HG02610 (cell line): Measurements from ENCODE around the gene NEU4.
"Not testable (repeated sequence)": the region's sequence is repeated elsewhere in the genome, so short reads cannot be mapped to it uniquely, and the experiment has no call there.

Experiments
- ATAC-seq: cut with Tn5 transposase; IDR thresholded peaks from one replicate; pipeline ENCODE4 v1.9.1; 2021; ENCODE audit warnings: mild to moderate bottlenecking, moderate library complexity; ENCODE audit not compliant: unreplicated experiment

Gene NEU4

GRCh38 chr2:241774419-241775222 lies 34.4 kb upstream of the NEU4 start:
- no peak for ATAC-seq

DNA sequence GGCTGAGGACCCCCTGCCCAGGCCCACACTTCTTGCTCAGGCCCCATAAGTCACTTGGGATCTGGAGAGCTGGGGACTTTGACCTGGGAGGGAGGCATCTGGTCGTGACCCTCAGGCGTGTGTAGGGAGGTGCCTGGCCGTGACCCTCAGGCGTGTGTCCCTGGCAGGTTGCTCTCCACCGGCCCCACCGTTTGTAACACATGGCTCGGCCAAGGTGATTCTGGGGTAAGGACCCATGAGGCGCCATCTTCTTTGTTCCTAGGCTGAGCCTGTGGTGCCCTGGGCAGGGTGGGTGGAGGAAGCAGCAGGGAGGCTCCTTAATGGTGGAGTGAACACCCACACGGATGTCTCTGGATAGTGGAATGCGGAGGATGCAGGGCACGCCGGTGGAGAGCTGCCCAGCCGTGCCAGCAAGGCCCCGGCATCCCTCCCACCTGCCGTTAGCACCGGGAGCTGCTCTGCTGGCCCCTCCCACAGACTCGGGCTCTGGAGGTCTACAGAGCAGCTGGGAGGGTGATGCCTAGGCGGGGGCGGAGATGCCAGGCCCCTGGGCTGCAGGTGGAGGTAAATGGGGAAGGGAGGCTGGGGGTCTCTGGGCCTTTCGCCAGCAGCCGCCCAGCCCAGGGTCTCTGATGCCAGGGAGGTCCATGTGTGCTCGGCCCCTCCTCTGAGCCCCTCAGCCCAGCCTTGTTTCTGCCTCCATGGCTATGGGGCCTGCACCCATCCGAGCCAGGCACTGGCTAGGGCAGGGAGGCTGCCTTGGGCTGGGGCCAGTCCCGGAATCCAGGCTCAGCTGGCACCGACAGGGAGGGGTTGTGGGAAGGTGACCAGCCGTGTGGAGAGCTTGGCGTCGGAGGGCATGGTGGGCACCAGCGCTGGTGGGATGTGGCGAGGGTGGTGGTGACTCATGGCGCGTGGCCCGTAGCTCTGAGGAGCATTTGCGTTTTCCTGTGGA lies 33.5 kb upstream of the NEU4 start:
- no peak for ATAC-seq

- ATAC-seq: no peak
Measured at GRCh38 chr2:241776336-241777169, 32.4 kb upstream of the NEU4 start, which contains the start of gene GAL3ST2. GAL3ST2 (plus strand) TSS chr2:241776822; CDS start chr2:241776956, 134 bp downstream.

- no peak for ATAC-seq
Measured at GRCh38 chr2:241777170-241777685, 31.8 kb upstream of the NEU4 start.

- ATAC-seq: no peak
Measured at GRCh38 chr2:241777686-241778627, 31.0 kb upstream of the NEU4 start.

DNA sequence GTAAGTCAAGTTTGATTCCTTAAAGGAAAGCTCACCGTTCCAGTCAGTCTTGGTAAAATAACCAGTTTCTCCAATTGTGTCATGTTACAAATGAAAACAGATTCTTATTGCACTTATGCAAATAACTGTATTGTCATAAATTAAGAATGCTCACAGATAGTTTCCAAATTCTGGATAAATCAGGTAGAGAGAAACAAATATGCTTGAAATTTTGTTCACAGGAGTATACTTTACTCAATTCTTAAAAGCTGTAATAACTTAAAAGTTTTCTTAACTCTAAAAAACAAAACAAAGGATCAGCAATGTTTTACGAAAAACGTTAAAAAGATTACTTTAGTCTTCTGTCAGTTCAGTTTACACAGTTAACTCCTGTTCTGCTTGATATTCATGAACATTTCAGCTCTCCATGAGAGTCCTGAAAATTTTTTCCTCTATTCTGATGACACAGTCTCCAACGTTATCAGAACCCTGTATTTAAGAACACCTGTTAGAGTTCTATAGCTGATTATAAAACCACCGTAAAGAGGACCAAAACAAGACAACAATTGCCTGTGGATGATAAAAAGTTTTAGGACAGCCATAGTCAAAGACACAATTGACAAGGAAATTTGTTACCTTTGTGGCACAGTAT lies 27.9 kb upstream of the NEU4 start:
- ATAC-seq: no peak

- ATAC-seq: not testable (repeated sequence)
Measured at GRCh38 chr2:241782053-241782452, 26.9 kb upstream of the NEU4 start.

DNA sequence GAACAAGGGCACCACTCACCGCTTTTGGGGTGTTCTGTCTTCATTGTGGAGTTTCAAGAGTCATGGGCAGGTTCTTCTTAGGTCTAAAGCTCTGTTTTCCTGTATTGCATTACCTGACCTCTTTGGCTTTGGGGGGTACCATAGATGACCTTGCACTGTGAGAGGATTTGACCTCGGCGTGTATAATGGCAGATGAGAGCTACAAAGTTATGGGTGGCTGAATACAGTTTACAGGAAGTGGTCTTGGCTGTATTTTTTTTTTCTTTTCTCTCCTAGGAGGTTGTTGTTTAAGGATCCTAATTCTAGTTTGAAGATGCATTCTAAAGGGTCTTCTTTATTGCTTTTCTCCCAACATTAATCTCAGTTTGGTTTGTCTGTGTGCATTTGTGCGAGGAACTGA lies 20.9 kb upstream of the NEU4 start:
- no peak for ATAC-seq

GRCh38 chr2:241788572-241788971 lies 20.4 kb upstream of the NEU4 start:
- ATAC-seq: no peak

GRCh38 chr2:241791385-241791784 lies 17.6 kb upstream of the NEU4 start:
- ATAC-seq: not testable (repeated sequence)

- no peak for ATAC-seq
Measured at GRCh38 chr2:241793385-241793784, 15.6 kb upstream of the NEU4 start.

GRCh38 chr2:241794250-241794823 lies 14.7 kb upstream of the NEU4 start:
- no peak for ATAC-seq

- no peak for ATAC-seq
Measured at GRCh38 chr2:241795021-241795999, 13.7 kb upstream of the NEU4 start.

DNA sequence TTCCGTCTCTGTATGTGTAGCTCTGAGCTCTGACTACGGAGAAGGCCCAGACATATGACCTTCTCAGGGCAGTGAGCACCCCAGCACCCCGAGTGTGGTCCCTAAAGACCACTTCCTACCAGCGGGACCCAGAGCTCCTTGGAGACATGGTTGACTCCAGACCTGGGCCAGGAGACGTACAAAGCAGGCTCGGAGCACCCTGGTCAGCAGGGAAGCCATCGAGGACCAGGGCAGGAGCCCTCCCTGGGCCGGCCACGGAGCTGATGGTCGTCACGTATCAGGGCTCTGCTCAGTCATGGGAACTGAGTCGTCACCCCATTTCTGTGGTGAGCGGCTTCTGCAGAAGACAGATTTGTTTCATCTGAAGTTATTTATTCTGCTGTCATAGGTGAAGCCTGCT lies 12.8 kb upstream of the NEU4 start:
- no peak for ATAC-seq

DNA sequence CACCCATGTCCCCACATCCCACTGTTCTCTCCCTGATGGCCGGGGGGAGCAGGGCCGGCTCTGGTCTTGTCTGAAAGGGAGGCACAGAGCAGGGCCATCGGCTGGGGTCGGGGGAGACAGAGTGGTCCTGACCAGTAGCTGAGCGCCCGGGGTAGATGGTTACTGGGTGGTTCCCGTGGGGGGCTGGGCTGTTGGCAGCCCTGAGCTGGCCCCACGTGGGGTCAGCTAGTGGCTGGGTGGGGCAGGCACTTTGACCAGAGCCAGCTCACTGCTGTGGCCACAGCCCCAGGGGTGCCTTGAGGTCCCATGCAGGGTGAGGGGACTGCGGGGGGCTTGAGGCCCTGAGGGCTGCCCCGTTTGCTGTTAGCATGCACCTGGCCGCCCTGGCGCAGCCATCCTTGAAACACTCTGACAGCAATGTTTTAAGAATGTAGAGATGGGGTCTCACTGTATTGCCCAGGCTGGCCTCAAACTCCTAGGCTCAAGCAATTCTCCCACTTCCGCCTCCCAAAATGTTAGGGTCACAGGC lies 12.3 kb upstream of the NEU4 start:
- ATAC-seq: no peak

DNA sequence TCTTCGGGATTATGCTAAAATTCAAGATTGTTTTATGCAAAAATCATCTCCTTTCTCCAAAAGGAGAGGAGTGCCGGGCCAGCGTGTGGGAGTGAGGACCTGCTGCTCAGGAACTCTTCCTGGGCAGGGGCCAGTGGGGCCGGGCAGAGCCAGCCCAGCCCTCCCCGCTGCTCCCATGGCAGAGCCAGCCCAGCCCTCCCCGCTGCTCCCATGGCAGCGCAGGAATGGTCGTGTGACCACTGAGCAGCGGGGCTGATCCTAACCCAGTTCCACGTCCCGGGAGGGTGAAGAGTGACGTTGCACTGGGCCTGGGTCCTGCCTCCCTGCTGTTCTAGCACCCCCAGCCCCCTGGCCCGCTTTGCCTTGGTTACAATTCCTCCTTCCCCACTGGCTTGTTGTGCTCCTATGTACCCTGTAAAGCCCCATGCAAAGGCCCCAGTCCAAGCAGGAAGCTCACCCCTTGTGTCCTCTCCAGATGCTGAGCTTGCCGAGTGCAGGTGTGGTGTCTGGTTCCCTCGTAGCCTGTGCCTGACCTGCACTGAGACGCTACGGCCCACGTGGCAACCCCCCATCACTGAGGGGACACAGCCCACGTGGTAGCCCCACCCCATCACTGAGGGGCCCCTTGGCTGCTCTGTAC lies 11.4 kb upstream of the NEU4 start:
- ATAC-seq: no peak
